ENCODE measurements around the gene ELAC1.

DNA sequence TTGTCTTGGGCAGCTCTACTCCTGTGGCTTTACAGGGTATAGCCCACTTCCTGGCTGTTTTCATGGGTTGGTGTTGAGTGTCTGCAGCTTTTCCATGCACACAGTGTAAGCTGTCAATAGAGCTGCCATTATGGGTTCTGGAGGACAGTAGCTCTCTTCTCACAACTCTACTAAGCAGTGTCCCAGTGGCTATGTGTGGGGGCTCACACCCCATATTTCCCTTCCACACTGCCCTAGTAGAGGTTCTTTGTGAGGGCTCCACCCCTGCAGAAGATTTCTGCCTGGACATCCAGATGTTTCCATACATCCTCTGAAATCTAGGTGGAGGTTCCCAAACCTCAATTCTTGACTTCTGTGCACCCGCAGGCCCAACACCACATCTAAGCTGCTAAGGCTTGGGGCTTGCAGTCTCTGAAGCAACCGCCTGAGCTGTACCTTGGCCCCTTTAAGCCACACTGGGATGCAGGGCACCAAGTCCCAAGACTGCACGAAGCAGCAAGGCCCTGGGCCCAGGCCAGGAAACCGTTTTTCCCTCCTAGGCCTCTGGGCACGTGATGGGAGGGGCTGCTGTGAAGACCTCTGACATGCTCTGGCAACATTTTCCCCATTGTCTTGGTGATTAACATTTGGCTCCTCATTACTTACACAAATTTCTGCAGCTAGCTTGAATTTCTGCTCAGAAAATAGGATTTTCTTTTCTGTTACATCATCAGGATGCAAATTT, 9.4 kb downstream of the ELAC1 start:
- no peak for TF ChIP-seq EZH2 (IDR thresholded peaks at IDR 0.05; ENCODE audit: low read length, unreplicated experiment)
- TF ChIP-seq EZH2phosphoT487 (IDR thresholded peaks at IDR 0.05; ENCODE audit: borderline replicate concordance, low read length): no peak

All from PC-3 (cell line).